ENCODE measurements around the gene MBD4. TPM values are rescaled to one million over a fixed set of nuclear protein-coding genes. Genes with fewer than 3 reads are reported as not detected.
"Not testable (repeated sequence)": the region's sequence is repeated elsewhere in the genome, so short reads cannot be mapped to it uniquely, and the experiment has no call there.

MBD4 gene
- total RNA-seq, 1 experiment from 2014 or later, result 11.4 TPM

- peak; percentile 84 for ATAC-seq
- Histone ChIP-seq H3K36me3 (ENCODE audit: low read depth, low read length) (no peaks in the 10 kb centered on the region), H3F3A (ENCODE audit: low read length, unreplicated experiment) (no peaks in the 10 kb centered on the region), H3K9me3 (ENCODE audit: low read length) (no peaks in the 10 kb centered on the region), H3K4me1 (ENCODE audit: insufficient read depth, low read length) (peaks cover 21% of the 10 kb centered on the region; the same call in 1 of the 2 replicates), H3K27me3 (ENCODE audit: low read length) (no peaks in the 10 kb centered on the region), H3K9ac (ENCODE audit: low read length) (peak overlapping the region; percentile 60), H3K79me2 (ENCODE audit: low read length) (no peaks in the 10 kb centered on the region), H2AFZ (ENCODE audit: low read length) (no peak overlapping the region), H3K4me3 (ENCODE audit: low read length) (no peak overlapping the region), H3K4me2 (ENCODE audit: low read length) (peak overlapping the region; percentile 45), H3K9me2 (replicated peaks; ENCODE audit: low read length) (no peaks in the 10 kb centered on the region), H3K27ac (ENCODE audit: low read length) (peak overlapping the region; percentile 90), H4K20me1 (ENCODE audit: low read length) (no peaks in the 10 kb centered on the region)
- peak; percentile 78 for DNase-seq
- CTCF ChIA-PET, result no interaction called here
- BruUV-seq (replicated peaks), result no TSS peak
- TF ChIP-seq EZH2phosphoT487 (IDR thresholded peaks at IDR 0.05; ENCODE audit: borderline replicate concordance, low read length) (no peak), EZH2 (IDR thresholded peaks at IDR 0.05; ENCODE audit: low read length, unreplicated experiment) (no peak)
- TF ChIP-seq, protein P1, sequence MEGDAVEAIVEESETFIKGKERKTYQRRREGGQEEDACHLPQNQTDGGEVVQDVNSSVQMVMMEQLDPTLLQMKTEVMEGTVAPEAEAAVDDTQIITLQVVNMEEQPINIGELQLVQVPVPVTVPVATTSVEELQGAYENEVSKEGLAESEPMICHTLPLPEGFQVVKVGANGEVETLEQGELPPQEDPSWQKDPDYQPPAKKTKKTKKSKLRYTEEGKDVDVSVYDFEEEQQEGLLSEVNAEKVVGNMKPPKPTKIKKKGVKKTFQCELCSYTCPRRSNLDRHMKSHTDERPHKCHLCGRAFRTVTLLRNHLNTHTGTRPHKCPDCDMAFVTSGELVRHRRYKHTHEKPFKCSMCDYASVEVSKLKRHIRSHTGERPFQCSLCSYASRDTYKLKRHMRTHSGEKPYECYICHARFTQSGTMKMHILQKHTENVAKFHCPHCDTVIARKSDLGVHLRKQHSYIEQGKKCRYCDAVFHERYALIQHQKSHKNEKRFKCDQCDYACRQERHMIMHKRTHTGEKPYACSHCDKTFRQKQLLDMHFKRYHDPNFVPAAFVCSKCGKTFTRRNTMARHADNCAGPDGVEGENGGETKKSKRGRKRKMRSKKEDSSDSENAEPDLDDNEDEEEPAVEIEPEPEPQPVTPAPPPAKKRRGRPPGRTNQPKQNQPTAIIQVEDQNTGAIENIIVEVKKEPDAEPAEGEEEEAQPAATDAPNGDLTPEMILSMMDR (conservative IDR thresholded peaks at IDR 0.05; ENCODE audit: low read depth, low read length), result no peak
- intact Hi-C loops (cut with micrococcal nuclease), result no loop called here
- POLR2A ChIA-PET (ENCODE audit: unreplicated experiment), result no interaction called here
These were observed 25.9 kb downstream of the MBD4 start for GRCh38 chr3:129413687-129414506.

DNA sequence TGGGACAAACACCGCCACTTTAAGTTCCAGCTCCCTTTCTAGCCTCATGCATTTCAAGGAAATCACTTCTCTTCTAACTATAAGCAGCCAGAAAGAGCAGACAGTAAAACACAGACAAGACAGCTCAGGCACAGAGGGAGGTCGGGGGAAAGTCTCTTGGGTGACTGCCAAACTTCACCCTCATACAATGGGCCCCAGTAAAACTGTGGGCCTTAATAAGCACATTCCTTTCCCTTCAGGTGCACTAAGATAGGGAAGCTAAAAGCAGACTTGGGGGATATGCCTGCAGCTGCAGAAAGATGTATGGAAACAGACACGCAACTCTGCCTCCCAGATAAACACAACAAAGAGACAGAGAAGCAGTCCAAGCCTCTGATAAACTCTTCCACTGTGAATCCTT is 26.5 kb downstream of the MBD4 start:
- BruUV-seq (replicated peaks); H4K20me1 ChIP-seq (ENCODE audit: low read length); H3K4me3 ChIP-seq (ENCODE audit: low read length); H3K79me2 ChIP-seq (ENCODE audit: low read length); POLR2A ChIA-PET (ENCODE audit: unreplicated experiment); H3K9me2 ChIP-seq (replicated peaks; ENCODE audit: low read length); H3F3A ChIP-seq (ENCODE audit: low read length, unreplicated experiment); H3K36me3 ChIP-seq (ENCODE audit: low read depth, low read length); CTCF ChIA-PET; H3K9me3 ChIP-seq (ENCODE audit: low read length); H2AFZ ChIP-seq (ENCODE audit: low read length); DNase-seq; ATAC-seq; intact Hi-C loops (cut with micrococcal nuclease); H3K27me3 ChIP-seq (ENCODE audit: low read length): not testable (repeated sequence)
- 0 out of 2 replicates have a peak overlapping the region, but pooled peaks have one; percentile 41 for H3K4me2 ChIP-seq (ENCODE audit: low read length)
- H3K4me1 ChIP-seq (ENCODE audit: insufficient read depth, low read length), result peaks cover 21% of the 10 kb centered on the region; the same call in 1 of the 2 replicates
- H3K27ac ChIP-seq (ENCODE audit: low read length), result peak overlapping the region; percentile 90
- H3K9ac ChIP-seq (ENCODE audit: low read length), result peak overlapping the region; percentile 46; the same call in 1 of the 2 replicates

- DNase-seq, result no peak
- Histone ChIP-seq H3K36me3 (ENCODE audit: low read depth, low read length) (no peaks in the 10 kb centered on the region), H3K4me3 (ENCODE audit: low read length) (no peak overlapping the region), H4K20me1 (ENCODE audit: low read length) (no peaks in the 10 kb centered on the region), H3K9me3 (ENCODE audit: low read length) (no peaks in the 10 kb centered on the region), H3K4me1 (ENCODE audit: insufficient read depth, low read length) (peaks cover 21% of the 10 kb centered on the region; the same call in 1 of the 2 replicates), H3K4me2 (ENCODE audit: low read length) (no peak overlapping the region), H2AFZ (ENCODE audit: low read length) (no peak overlapping the region), H3K9ac (ENCODE audit: low read length) (no peak overlapping the region), H3K27ac (ENCODE audit: low read length) (peak overlapping the region; percentile 90), H3K27me3 (ENCODE audit: low read length) (no peaks in the 10 kb centered on the region), H3K79me2 (ENCODE audit: low read length) (no peaks in the 10 kb centered on the region), H3F3A (ENCODE audit: low read length, unreplicated experiment) (no peaks in the 10 kb centered on the region), H3K9me2 (replicated peaks; ENCODE audit: low read length) (no peaks in the 10 kb centered on the region)
- intact Hi-C loops (cut with micrococcal nuclease), result no loop called here
- BruUV-seq (replicated peaks), result no TSS peak
- POLR2A ChIA-PET (ENCODE audit: unreplicated experiment), result no interaction called here
- TF ChIP-seq EZH2 (IDR thresholded peaks at IDR 0.05; ENCODE audit: low read length, unreplicated experiment), result no peak
- TF ChIP-seq EZH2phosphoT487 (IDR thresholded peaks at IDR 0.05; ENCODE audit: borderline replicate concordance, low read length), result no peak
- TF ChIP-seq, protein P1 (conservative IDR thresholded peaks at IDR 0.05; ENCODE audit: low read depth, low read length), result no peak
- CTCF ChIA-PET, result no interaction called here
- ATAC-seq, result no peak
These were observed 27.1 kb downstream of the MBD4 start for GRCh38 chr3:129412542-129413198.
